Thyroid gland (tissue), 4 donors: ENCODE measurements around the gene CFAP299.

Experiments
- POLR2A ChIP-seq, 2 donors: fragments of 450-650 bp; IDR thresholded peaks; one replicate each; pipeline ENCODE4 v1.6.1; 2017; ENCODE audit warnings: antibody characterized with exemption in 2 of 2, mild to moderate bottlenecking in 2 of 2, moderate library complexity in 1 of 2
- TF ChIP-seq, protein P1 (sequence below), 6 experiments: fragments of 200-600 bp in 3 of 6; fragments of 450-650 bp in 3 of 6; sonication (generic) in 3 of 6; IDR thresholded peaks; one replicate each; pipeline ENCODE4 v1.5.1; 2016 to 2019; ENCODE audit warnings: antibody characterized with exemption in 6 of 6, mild to moderate bottlenecking in 2 of 6, inconsistent platforms in 1 of 6, moderate library complexity in 1 of 6

GRCh38 chr4:80875642-80876041 lies 540.1 kb downstream of the CFAP299 start:
- TF ChIP-seq, protein P1, sequence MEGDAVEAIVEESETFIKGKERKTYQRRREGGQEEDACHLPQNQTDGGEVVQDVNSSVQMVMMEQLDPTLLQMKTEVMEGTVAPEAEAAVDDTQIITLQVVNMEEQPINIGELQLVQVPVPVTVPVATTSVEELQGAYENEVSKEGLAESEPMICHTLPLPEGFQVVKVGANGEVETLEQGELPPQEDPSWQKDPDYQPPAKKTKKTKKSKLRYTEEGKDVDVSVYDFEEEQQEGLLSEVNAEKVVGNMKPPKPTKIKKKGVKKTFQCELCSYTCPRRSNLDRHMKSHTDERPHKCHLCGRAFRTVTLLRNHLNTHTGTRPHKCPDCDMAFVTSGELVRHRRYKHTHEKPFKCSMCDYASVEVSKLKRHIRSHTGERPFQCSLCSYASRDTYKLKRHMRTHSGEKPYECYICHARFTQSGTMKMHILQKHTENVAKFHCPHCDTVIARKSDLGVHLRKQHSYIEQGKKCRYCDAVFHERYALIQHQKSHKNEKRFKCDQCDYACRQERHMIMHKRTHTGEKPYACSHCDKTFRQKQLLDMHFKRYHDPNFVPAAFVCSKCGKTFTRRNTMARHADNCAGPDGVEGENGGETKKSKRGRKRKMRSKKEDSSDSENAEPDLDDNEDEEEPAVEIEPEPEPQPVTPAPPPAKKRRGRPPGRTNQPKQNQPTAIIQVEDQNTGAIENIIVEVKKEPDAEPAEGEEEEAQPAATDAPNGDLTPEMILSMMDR (IDR thresholded peaks at IDR 0.05), result no peak
- no peak for TF ChIP-seq POLR2A (IDR thresholded peaks at IDR 0.05)
